Neural progenitor cell (in vitro differentiated cells): ENCODE results near the gene SPOCK1. TPM values are rescaled to one million over a fixed set of nuclear protein-coding genes. Genes with fewer than 3 reads are reported as not detected.

Experiments
- DNase-seq: peaks from one replicate; pipeline ENCODE4 v3.0.0-alpha.2; 2016; ENCODE audit warnings: low spot score
- H2AFZ ChIP-seq: fragments of 200-600 bp; sonication (generic); replicated peaks from 2 replicates; pipeline ENCODE4 v1.6.1; 2016; ENCODE audit warnings: antibody characterized with exemption
- H3F3A ChIP-seq: fragments of 200-600 bp; sonication (generic); 2 replicates; pipeline ENCODE4 v1.6.1; 2016; ENCODE audit warnings: antibody characterized with exemption, low read depth
- H3K27ac ChIP-seq: fragments of 200-600 bp; sonication (generic); 2 replicates; pipeline ENCODE4 v1.5.1; 2016; ENCODE audit warnings: mild to moderate bottlenecking
- H3K27me3 ChIP-seq: fragments of 200-600 bp; sonication (generic); 2 replicates; pipeline ENCODE4 v1.6.1; 2016; ENCODE audit warnings: mild to moderate bottlenecking, moderate library complexity
- H3K36me3 ChIP-seq: fragments of 200-600 bp; sonication (generic); 2 replicates; pipeline ENCODE4 v1.5.1; 2016
- H3K4me1 ChIP-seq: fragments of 200-600 bp; sonication (generic); 2 replicates; pipeline ENCODE4 v1.6.1; 2016; ENCODE audit warnings: mixed run types
- H3K4me2 ChIP-seq: fragments of 200-600 bp; sonication (generic); 2 replicates; pipeline ENCODE4 v1.6.1; 2016
- H3K4me3 ChIP-seq: fragments of 200-600 bp; sonication (generic); 2 replicates; pipeline ENCODE4 v1.5.1; 2016
- H3K79me2 ChIP-seq: fragments of 200-600 bp; sonication (generic); 2 replicates; pipeline ENCODE4 v1.6.1; 2016; ENCODE audit warnings: low read depth
- H3K9ac ChIP-seq: fragments of 200-600 bp; sonication (generic); 2 replicates; pipeline ENCODE4 v1.6.1; 2016
- H3K9me3 ChIP-seq: fragments of 200-600 bp; sonication (generic); 2 replicates; pipeline ENCODE4 v1.5.1; 2016; ENCODE audit warnings: low read depth
- H4K20me1 ChIP-seq: fragments of 200-600 bp; sonication (generic); 2 replicates; pipeline ENCODE4 v1.6.1; 2016; ENCODE audit warnings: low read depth
- H3K27ac Mint-ChIP-seq: 3 replicates; pipeline ENCODE4 v1.8.0; 2021; ENCODE audit warnings: mixed read lengths
- H3K27me3 Mint-ChIP-seq: 2 replicates; pipeline ENCODE4 v1.8.0; 2022; ENCODE audit warnings: low read depth, mild to moderate bottlenecking, inconsistent platforms, moderate library complexity, mixed read lengths; ENCODE audit not compliant: insufficient read depth
- H3K36me3 Mint-ChIP-seq: 3 replicates; pipeline ENCODE4 v1.8.0; 2021; ENCODE audit warnings: mixed read lengths
- H3K4me1 Mint-ChIP-seq: 3 replicates; pipeline ENCODE4 v1.8.0; 2021; ENCODE audit warnings: mixed read lengths
- H3K4me3 Mint-ChIP-seq: 3 replicates; pipeline ENCODE4 v1.8.0; 2021; ENCODE audit warnings: mild to moderate bottlenecking, moderate library complexity, mixed read lengths
- H3K9me3 Mint-ChIP-seq: 3 replicates; pipeline ENCODE4 v1.8.0; 2020; ENCODE audit warnings: mixed read lengths
- EZH2 ChIP-seq: fragments of 200-600 bp; sonication (generic); IDR thresholded peaks from 2 replicates; pipeline ENCODE4 v1.6.1; 2017; ENCODE audit warnings: antibody characterized with exemption, mild to moderate bottlenecking, moderate library complexity
- EZH2phosphoT487 ChIP-seq: fragments of 200-600 bp; sonication (generic); IDR thresholded peaks from 2 replicates; pipeline ENCODE4 v1.6.1; 2017; ENCODE audit warnings: antibody characterized with exemption
- total RNA-seq: library from RNA; depleted of rRNA; stranded (reverse); fragments of >200 nt; gene quantifications from 2 replicates; pipeline ENCODE4 v1.2.3, GENCODE V29; 2015; ENCODE audit warnings: low replicate concordance
- TF ChIP-seq, protein P1 (sequence below): fragments of 200-600 bp; sonication (generic); IDR thresholded peaks from 2 replicates; pipeline ENCODE4 v1.5.1; 2017; ENCODE audit warnings: antibody characterized with exemption, mild to moderate bottlenecking

Gene SPOCK1
- total RNA-seq, 1 donor from 2014 or later: 6.9 TPM

- Histone ChIP-seq H2AFZ (no peak overlapping the region), H3K79me2 (no peaks in the 10 kb centered on the region), H4K20me1 (no peaks in the 10 kb centered on the region), H3K9ac (no peak overlapping the region), H3K27me3 (no peaks in the 10 kb centered on the region), H3K4me2 (no peak overlapping the region), H3K4me3 (no peak overlapping the region), H3K36me3 (no peaks in the 10 kb centered on the region), H3F3A (no peaks in the 10 kb centered on the region), H3K9me3 (no peaks in the 10 kb centered on the region), H3K4me1 (no peaks in the 10 kb centered on the region), H3K27ac (no peak overlapping the region)
- Mint-ChIP-seq H3K4me3 (no peak overlapping the region), H3K27ac (no peak overlapping the region), H3K27me3 (peaks cover 2% of the 10 kb centered on the region), H3K4me1 (peaks cover 3% of the 10 kb centered on the region), H3K36me3 (no peaks in the 10 kb centered on the region), H3K9me3 (no peaks in the 10 kb centered on the region)
- no peak for DNase-seq
- TF ChIP-seq, protein P1, sequence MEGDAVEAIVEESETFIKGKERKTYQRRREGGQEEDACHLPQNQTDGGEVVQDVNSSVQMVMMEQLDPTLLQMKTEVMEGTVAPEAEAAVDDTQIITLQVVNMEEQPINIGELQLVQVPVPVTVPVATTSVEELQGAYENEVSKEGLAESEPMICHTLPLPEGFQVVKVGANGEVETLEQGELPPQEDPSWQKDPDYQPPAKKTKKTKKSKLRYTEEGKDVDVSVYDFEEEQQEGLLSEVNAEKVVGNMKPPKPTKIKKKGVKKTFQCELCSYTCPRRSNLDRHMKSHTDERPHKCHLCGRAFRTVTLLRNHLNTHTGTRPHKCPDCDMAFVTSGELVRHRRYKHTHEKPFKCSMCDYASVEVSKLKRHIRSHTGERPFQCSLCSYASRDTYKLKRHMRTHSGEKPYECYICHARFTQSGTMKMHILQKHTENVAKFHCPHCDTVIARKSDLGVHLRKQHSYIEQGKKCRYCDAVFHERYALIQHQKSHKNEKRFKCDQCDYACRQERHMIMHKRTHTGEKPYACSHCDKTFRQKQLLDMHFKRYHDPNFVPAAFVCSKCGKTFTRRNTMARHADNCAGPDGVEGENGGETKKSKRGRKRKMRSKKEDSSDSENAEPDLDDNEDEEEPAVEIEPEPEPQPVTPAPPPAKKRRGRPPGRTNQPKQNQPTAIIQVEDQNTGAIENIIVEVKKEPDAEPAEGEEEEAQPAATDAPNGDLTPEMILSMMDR: no peak
- TF ChIP-seq EZH2 (no peak), EZH2phosphoT487 (no peak)
Measured at GRCh38 chr5:137098663-137099062, 400.5 kb downstream of the SPOCK1 start.

GRCh38 chr5:137098238-137098637, 400.9 kb downstream of the SPOCK1 start:
- no peak for DNase-seq
- Histone ChIP-seq H3K4me3 (no peak overlapping the region), H3K9me3 (no peaks in the 10 kb centered on the region), H3K27me3 (no peaks in the 10 kb centered on the region), H3K79me2 (no peaks in the 10 kb centered on the region), H3K9ac (no peak overlapping the region), H3K36me3 (no peaks in the 10 kb centered on the region), H3K4me1 (no peaks in the 10 kb centered on the region), H3K4me2 (no peak overlapping the region), H4K20me1 (no peaks in the 10 kb centered on the region), H2AFZ (no peak overlapping the region), H3F3A (no peaks in the 10 kb centered on the region), H3K27ac (no peak overlapping the region)
- no peaks in the 10 kb centered on the region for H3K9me3 Mint-ChIP-seq
- H3K27ac Mint-ChIP-seq: no peak overlapping the region
- TF ChIP-seq EZH2phosphoT487 (no peak), EZH2 (no peak)
- TF ChIP-seq, protein P1: no peak
- H3K27me3 Mint-ChIP-seq: peaks cover 2% of the 10 kb centered on the region
- H3K4me1 Mint-ChIP-seq: peaks cover 3% of the 10 kb centered on the region
- no peaks in the 10 kb centered on the region for H3K36me3 Mint-ChIP-seq
- H3K4me3 Mint-ChIP-seq: no peak overlapping the region

DNA sequence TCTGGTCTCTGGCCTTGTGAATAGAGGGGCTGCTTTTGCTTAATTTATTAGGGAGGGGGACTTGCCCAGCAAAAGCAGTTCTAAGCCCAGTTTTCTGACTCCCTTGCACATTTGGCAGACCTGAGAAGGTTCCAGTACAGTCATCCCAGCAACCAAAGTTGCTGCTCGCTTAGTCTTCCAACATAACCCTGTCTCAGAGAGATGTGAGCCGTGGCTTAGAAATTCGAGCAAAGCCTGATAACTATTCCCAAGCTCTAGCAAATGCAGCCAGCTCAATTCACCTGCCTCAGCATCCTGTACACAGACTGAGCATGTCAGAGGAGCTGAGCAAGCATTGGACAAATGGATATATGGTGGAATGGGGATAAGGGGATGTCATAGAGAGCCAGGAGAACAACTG, 401.9 kb downstream of the SPOCK1 start:
- H3K27ac ChIP-seq: no peak overlapping the region

More for the DNA sequence above, 401.9 kb downstream of the SPOCK1 start:
- no peaks in the 10 kb centered on the region for H3K36me3 ChIP-seq
- H3K4me1 Mint-ChIP-seq: peaks cover 10% of the 10 kb centered on the region
- peaks cover 4% of the 10 kb centered on the region for H3K27me3 Mint-ChIP-seq
- no peaks in the 10 kb centered on the region for H3K9me3 Mint-ChIP-seq
- H4K20me1 ChIP-seq: no peaks in the 10 kb centered on the region
- no peak overlapping the region for H3K4me2 ChIP-seq
- H3K4me1 ChIP-seq: peaks cover 3% of the 10 kb centered on the region
- H3K4me3 ChIP-seq: no peak overlapping the region
- H2AFZ ChIP-seq: no peak overlapping the region
- H3K9me3 ChIP-seq: no peaks in the 10 kb centered on the region
- no peak overlapping the region for H3K27ac Mint-ChIP-seq
- no peaks in the 10 kb centered on the region for H3F3A ChIP-seq
- H3K79me2 ChIP-seq: no peaks in the 10 kb centered on the region
- no peaks in the 10 kb centered on the region for H3K27me3 ChIP-seq
- no peak overlapping the region for H3K4me3 Mint-ChIP-seq
- no peak for TF ChIP-seq EZH2phosphoT487
- no peak for TF ChIP-seq EZH2
- TF ChIP-seq, protein P1: no peak
- no peaks in the 10 kb centered on the region for H3K36me3 Mint-ChIP-seq
- no peak overlapping the region for H3K9ac ChIP-seq
- DNase-seq: no peak
